ENCODE data around the gene PLXNB1. TPM values are rescaled to one million over a fixed set of nuclear protein-coding genes. Genes with fewer than 3 reads are reported as not detected.

Gene PLXNB1
- total RNA-seq, 4 donors from 2014 or later, result 129 to 530 (median 245) TPM

- peak; percentile 48 for DNase-seq
- no peaks in the 10 kb centered on the region for H3K9me3 ChIP-seq
- TF ChIP-seq EP300 (IDR thresholded peaks at IDR 0.05; ENCODE audit: low read depth), result no peak
- TF ChIP-seq CTCF (IDR thresholded peaks at IDR 0.05), result no peak
- peak in 2 of 3 donors; percentile 11 to 28 for TF ChIP-seq POLR2AphosphoS5 (IDR thresholded peaks at IDR 0.05)
- no peak for TF ChIP-seq POLR2A (IDR thresholded peaks at IDR 0.05)
- in situ Hi-C loops (cut with MboI; ENCODE audit: low pct_ligation_motif_present in 1 of 4, low pct_unique_long_range_greater_than_20kb in 1 of 4, low sequenced_read_pairs in 3 of 4), result loop anchor here in 1 of 4 donors (10.0 kb wide), 1 partner anchor 78 kb away; no protein-coding TSS in a partner anchor
- WGBS, 2 donors (ENCODE audit: low coverage in 1 of 2), result 6 to 20% methylated on average over 1 to 11 of the region's 19 CpGs
- H3K4me1 ChIP-seq, result peaks cover 48 to 66% (median 57%) of the 10 kb centered on the region in 4 donors
- no peaks in the 10 kb centered on the region for H3K27me3 ChIP-seq
- intact Hi-C loops (cut with DNase I; ENCODE audit: low total_unique reads), result no loop called here
- peak overlapping the region; percentile 37 to 52 (median 46) for H3K4me3 ChIP-seq
- H3K27ac ChIP-seq, result peak overlapping the region; percentile 96 to 100 (median 99)
- no peaks in the 10 kb centered on the region for H3K36me3 ChIP-seq
Measured at GRCh38 chr3:48466386-48467109, 36.7 kb upstream of the PLXNB1 start.

GRCh38 chr3:48465531-48466378, 35.9 kb upstream of the PLXNB1 start:
- no peaks in the 10 kb centered on the region for H3K9me3 ChIP-seq
- H3K36me3 ChIP-seq, result no peaks in the 10 kb centered on the region
- H3K27me3 ChIP-seq, result no peaks in the 10 kb centered on the region
- in situ Hi-C loops (cut with MboI; ENCODE audit: low pct_ligation_motif_present in 1 of 4, low pct_unique_long_range_greater_than_20kb in 1 of 4, low sequenced_read_pairs in 3 of 4), result loop anchor here in 1 of 4 donors (10.0 kb wide), 1 partner anchor 79 kb away; no protein-coding TSS in a partner anchor
- 0 to 14% methylated on average over 10 to 18 of the region's 21 CpGs for WGBS, 2 donors (ENCODE audit: low coverage in 1 of 2)
- peak overlapping the region; percentile 37 to 52 (median 46) for H3K4me3 ChIP-seq
- intact Hi-C loops (cut with DNase I; ENCODE audit: low total_unique reads), result loop anchor here (2.0 kb wide), 1 partner anchor 83 kb away; no protein-coding TSS in a partner anchor
- H3K4me1 ChIP-seq, result peaks cover 42 to 60% (median 51%) of the 10 kb centered on the region in 4 donors
- TF ChIP-seq POLR2A (IDR thresholded peaks at IDR 0.05), result peak; percentile 94
- TF ChIP-seq CTCF (IDR thresholded peaks at IDR 0.05), result peak; percentile 53 to 83 (median 64)
- no peak for TF ChIP-seq EP300 (IDR thresholded peaks at IDR 0.05; ENCODE audit: low read depth)
- peak; percentile 96 to 97 (median 96) for TF ChIP-seq POLR2AphosphoS5 (IDR thresholded peaks at IDR 0.05)
- peak overlapping the region; percentile 96 to 100 (median 99) for H3K27ac ChIP-seq
- DNase-seq, result peak; percentile 95

- in situ Hi-C loops (cut with MboI; ENCODE audit: low pct_ligation_motif_present in 1 of 4, low pct_unique_long_range_greater_than_20kb in 1 of 4, low sequenced_read_pairs in 3 of 4) (loop anchor here in 1 of 4 donors (10.0 kb wide), 1 partner anchor 80 kb away; no protein-coding TSS in a partner anchor), intact Hi-C loops (cut with DNase I; ENCODE audit: low total_unique reads) (loop anchor here (2.0 kb wide), 1 partner anchor 84 kb away; no protein-coding TSS in a partner anchor)
- 18% methylated on average over 7 of the region's 7 CpGs; no CpG with 5 or more reads in 1 of the 2 donors for WGBS, 2 donors (ENCODE audit: low coverage in 1 of 2)
- H3K4me3 ChIP-seq, result no peak overlapping the region
- H3K4me1 ChIP-seq, result peaks cover 37 to 54% (median 47%) of the 10 kb centered on the region in 4 donors
- no peaks in the 10 kb centered on the region for H3K9me3 ChIP-seq
- peaks cover 0 to 4% (median 1%) of the 10 kb centered on the region in 4 donors for H3K36me3 ChIP-seq
- no peaks in the 10 kb centered on the region for H3K27me3 ChIP-seq
- no peak for TF ChIP-seq EP300 (IDR thresholded peaks at IDR 0.05; ENCODE audit: low read depth)
- TF ChIP-seq POLR2AphosphoS5 (IDR thresholded peaks at IDR 0.05), result no peak
- TF ChIP-seq POLR2A (IDR thresholded peaks at IDR 0.05), result no peak
- TF ChIP-seq CTCF (IDR thresholded peaks at IDR 0.05), result no peak
- DNase-seq, result no peak
- peak overlapping the region; percentile 96 to 100 (median 99) for H3K27ac ChIP-seq
Measured at GRCh38 chr3:48465237-48465530, 35.3 kb upstream of the PLXNB1 start.
